COR-L47 (cell line): ENCODE results near the gene SHC1.
A peak's percentile ranks its signal among the peaks of the same experiment; 100 is the strongest.

Experiments
- DNase-seq: peaks from one replicate; lab custom pipeline; 2025; lab: John Stamatoyannopoulos, UW

SHC1 gene

GRCh38 chr1:154956544-154956941 lies 14.0 kb downstream of the SHC1 start:
- no peak for DNase-seq

DNA sequence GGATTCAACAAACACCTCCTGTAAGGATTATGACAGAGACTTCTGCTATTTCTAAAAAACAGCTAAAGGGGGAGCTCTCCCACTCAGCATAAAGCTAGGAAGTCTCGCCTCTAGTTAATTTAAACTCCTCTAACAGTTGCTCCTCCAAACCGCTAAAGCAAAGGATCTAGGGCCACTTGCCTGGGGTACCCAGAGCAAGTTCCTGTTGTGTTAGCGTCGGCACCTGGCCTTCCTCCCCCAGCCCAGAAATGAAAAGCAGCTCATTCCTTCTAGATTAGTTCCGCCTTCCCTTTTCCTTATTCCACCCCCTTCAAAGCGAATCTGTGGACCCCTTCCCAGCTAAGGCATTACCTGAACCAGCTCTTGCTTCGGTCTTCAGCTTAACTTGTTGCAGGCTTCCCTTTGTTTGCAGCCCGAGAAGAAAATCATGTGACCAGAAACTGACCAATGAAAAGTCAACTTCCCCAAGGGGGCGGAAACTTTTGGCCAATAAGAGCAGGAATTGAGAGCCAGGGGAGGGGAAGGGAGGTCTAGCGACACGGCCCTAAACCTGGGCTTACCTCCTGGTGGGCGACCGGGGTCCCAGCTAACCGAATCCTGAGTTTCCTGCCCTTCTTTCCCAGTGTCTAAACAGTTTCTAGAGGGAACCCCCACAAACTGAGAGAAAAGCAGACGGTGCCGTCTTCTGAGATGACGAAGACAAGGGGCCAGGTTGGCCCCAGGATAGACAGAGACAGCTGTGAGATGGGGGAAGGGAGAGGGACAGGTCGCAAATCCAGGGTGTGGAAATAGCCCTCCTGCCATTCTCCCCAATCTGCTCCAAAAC lies 14.6 kb downstream of the SHC1 start, which contains the start of gene PBXIP1:
TSS of gene PBXIP1 (minus strand) at position 382 of the 826 bp plus-strand sequence. CDS start 2,378 bp downstream, outside the sequence.
- peak; percentile 82 for DNase-seq

GRCh38 chr1:154955039-154955717 lies 15.4 kb downstream of the SHC1 start:
- DNase-seq = peak; percentile 71

DNA sequence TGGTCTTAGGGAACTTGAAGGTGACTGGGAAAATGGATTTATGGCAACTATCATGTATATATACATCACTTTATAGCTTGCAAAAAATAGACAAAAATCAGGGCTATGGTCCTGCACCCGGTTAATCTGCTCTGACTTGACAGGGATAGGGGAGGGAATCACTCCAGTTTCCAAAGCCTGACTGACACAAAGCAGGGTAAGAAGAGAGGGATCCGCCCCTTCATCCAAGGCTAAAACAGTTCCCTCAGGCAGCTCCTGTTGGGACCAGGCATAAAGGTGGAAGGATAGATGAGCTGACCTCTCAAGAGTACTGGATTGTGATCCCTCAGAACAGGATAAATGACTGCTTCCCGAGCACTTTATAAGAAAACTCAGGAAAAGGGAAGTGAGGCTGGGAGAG lies 16.0 kb downstream of the SHC1 start:
- DNase-seq = no peak

DNA sequence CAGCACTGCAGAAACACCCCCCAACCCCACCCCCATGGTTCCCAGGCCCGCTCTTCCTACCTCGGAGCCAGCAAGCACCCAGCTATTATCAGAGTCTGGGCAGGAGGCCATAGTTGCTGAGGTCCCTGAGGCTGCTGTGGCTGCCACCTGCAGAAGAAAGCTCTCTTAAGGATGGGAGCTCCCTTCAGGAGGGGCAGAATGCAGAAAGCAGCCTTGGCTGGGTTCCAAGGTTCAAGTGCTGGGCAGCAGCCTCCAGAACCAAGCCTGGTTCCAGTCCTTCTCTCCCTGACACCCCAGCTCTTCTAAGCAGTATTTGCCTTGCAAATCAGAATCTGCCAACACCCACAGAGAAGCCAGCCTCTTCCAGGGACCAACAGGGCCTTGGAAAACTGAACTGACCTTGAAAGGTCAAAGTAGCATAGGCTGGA lies 16.9 kb downstream of the SHC1 start:
- DNase-seq = no peak

- DNase-seq = no peak
Observed at GRCh38 chr1:154952664-154953063, 17.9 kb downstream of the SHC1 start.

GRCh38 chr1:154951901-154952657 lies 18.5 kb downstream of the SHC1 start:
- DNase-seq = no peak

- no peak for DNase-seq
Observed at GRCh38 chr1:154948079-154948478, 22.5 kb downstream of the SHC1 start.

GRCh38 chr1:154945962-154946850 lies 24.3 kb downstream of the SHC1 start:
- DNase-seq = no peak

DNA sequence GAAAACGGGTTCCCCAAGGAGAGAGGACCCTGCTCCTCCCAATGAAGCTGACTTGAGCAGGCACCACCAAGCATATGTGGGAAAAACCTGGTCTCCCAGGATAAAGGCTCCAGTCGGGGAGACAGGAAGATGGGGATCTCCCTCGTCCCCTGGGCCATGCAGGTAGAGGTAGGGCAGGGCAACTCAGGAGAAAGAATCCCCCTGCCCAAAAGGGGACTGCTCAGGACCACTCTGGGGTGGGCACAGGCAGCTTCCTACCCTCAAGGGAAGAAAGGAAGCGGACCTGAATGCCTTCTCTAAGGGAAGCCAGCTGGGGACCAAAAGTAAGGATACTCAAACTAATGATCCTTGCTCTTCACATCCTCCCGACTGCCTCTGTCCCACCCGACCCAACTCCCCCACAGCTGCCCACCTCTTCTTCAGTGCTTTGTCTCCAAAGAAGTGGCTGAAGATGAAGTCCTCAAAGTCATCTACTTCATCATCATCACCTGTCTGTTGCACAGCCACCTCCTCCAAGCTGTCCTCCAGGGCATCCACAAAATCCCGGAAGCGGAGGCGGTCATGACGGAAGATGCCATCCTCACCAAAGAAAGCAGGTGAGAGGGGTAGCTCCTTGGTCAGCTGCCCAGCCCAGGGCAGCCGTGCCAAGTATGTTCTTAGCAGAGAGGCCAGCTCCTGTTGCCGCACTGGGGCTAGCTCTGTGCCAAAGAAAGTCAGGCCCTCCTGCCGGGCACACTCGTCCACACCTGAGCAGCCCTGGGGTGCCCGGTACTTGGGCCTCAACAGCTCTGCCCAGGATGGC lies 25.2 kb downstream of the SHC1 start:
- no peak for DNase-seq

DNA sequence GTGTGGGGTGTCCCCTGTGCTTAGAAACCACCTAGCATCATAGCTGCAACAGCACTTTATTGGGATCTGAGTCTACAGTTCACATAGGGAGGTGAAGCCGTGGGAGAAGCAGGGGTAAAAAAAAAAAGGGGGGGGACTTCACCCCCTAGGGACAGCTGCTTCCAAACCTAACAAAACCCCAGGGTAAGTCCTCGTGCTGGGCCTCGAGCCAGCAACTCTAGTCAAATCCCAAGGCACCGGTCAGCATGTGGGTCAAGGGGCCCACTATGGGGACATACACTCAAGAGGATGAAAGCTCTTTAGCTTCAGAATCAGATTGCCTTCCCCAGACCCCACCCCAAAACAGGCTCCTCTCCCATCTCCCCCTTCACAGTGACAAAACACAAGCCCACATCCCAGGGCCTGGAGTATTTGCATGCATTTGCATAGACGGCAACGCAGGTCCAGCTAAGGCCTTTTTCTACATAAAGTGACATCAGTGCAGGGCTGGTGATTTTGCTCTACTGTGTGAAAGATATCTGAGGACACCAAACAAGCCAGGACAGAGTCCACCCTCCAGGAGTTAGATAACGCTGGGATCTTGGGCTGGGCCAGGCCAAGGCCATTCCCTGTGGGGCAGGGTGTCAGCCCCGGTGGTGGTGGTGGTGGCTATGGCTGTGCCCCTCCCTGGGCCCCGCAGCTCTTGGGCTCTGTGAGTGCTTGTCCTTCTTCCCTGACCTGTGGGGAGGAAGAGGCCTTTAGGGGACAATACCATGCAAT lies 26.0 kb downstream of the SHC1 start:
- no peak for DNase-seq

- DNase-seq = peak; percentile 27
Observed at GRCh38 chr1:154943649-154944400, 26.7 kb downstream of the SHC1 start.

GRCh38 chr1:154941333-154942013 lies 29.1 kb downstream of the SHC1 start:
- DNase-seq = no peak

GRCh38 chr1:154940651-154941194 lies 29.8 kb downstream of the SHC1 start:
- DNase-seq = no peak

DNA sequence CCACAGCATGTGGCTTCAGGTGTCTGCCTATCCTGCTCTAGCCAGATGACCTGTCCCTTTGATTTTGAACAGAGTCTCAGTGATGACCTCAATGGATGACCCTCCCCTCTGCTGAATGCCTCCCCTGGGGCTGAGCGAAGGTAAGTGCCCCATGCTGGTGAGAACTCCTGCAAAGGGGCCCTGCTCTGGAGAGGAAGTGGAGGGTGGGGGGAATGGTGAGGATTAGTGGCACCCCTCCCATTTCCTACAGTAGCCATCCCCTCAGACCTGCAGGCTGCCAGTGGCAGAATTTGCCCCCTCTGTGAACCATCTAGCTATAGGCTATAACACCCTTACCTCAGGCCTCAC lies 30.4 kb downstream of the SHC1 start:
- DNase-seq = no peak

- DNase-seq = no peak
Observed at GRCh38 chr1:154938604-154939399, 31.7 kb downstream of the SHC1 start.

- DNase-seq = no peak
Observed at GRCh38 chr1:154937988-154938386, 32.6 kb downstream of the SHC1 start.
